IgD-negative memory B cell (primary cell): ENCODE results near the gene THAP4. TPM values are rescaled to one million over a fixed set of nuclear protein-coding genes. Genes with fewer than 3 reads are reported as not detected.
"Not testable (repeated sequence)": the region's sequence is repeated elsewhere in the genome, so short reads cannot be mapped to it uniquely, and the experiment has no call there.

Experiments
- H3K27ac Mint-ChIP-seq, 3 donors: one replicate each; pipeline ENCODE4 v1.8.0; 2020 to 2022; ENCODE audit warnings: mild to moderate bottlenecking in 3 of 3, mixed read lengths in 3 of 3, moderate library complexity in 1 of 3
- H3K27me3 Mint-ChIP-seq: one replicate; pipeline ENCODE4 v1.8.0; 2021; ENCODE audit warnings: mixed read lengths
- H3K36me3 Mint-ChIP-seq: one replicate; pipeline ENCODE4 v1.8.0; 2020; ENCODE audit warnings: mild to moderate bottlenecking, mixed read lengths
- H3K4me1 Mint-ChIP-seq, 3 donors: one replicate each; pipeline ENCODE4 v1.8.0; 2020 to 2022; ENCODE audit warnings: mixed read lengths in 3 of 3, mild to moderate bottlenecking in 1 of 3
- H3K4me3 Mint-ChIP-seq, 4 donors: one replicate each; pipeline ENCODE4 v1.8.0; 2020 to 2022; ENCODE audit warnings: mild to moderate bottlenecking in 4 of 4, mixed read lengths in 4 of 4, moderate library complexity in 3 of 4
- H3K9me3 Mint-ChIP-seq, 3 donors: one replicate each; pipeline ENCODE4 v1.8.0; 2020 to 2021; ENCODE audit warnings: mixed read lengths in 3 of 3, mild to moderate bottlenecking in 1 of 3
- polyA plus RNA-seq: library from polyadenylated mRNA; unstranded; fragments of 300-500 nt; fragmentation: Illumina TruSeq; gene quantifications from one replicate; pipeline ENCODE4 v1.2.3, GENCODE V29; 2021

THAP4 gene
- polyA plus RNA-seq, 1 donor from 2014 or later: 39.6 TPM

GRCh38 chr2:241671457-241672240, 34.7 kb upstream of the THAP4 start:
- Mint-ChIP-seq H3K4me1 (no peaks in the 10 kb centered on the region), H3K36me3 (peaks cover 3% of the 10 kb centered on the region), H3K27ac (no peak overlapping the region), H3K4me3 (no peak overlapping the region), H3K27me3 (no peaks in the 10 kb centered on the region), H3K9me3 (no peaks in the 10 kb centered on the region)

GRCh38 chr2:241670333-241671110, 33.6 kb upstream of the THAP4 start:
- Mint-ChIP-seq H3K27ac (peak overlapping the region in 2 of 3 donors; percentile 31 to 43), H3K4me3 (no peak overlapping the region), H3K9me3 (no peaks in the 10 kb centered on the region), H3K27me3 (no peaks in the 10 kb centered on the region), H3K4me1 (peaks cover 0 to 2% (median 0%) of the 10 kb centered on the region in 3 donors), H3K36me3 (peaks cover 3% of the 10 kb centered on the region)

GRCh38 chr2:241668839-241669238, 31.9 kb upstream of the THAP4 start:
- H3K9me3 Mint-ChIP-seq: no peaks in the 10 kb centered on the region
- peaks cover 3% of the 10 kb centered on the region for H3K36me3 Mint-ChIP-seq
- no peak overlapping the region for H3K4me3 Mint-ChIP-seq
- H3K4me1 Mint-ChIP-seq: peaks cover 0 to 2% (median 0%) of the 10 kb centered on the region in 3 donors
- H3K27ac Mint-ChIP-seq: peak overlapping the region in 1 of 3 donors; percentile 53
- H3K27me3 Mint-ChIP-seq: no peaks in the 10 kb centered on the region

GRCh38 chr2:241668354-241668753, 31.4 kb upstream of the THAP4 start:
- peak overlapping the region in 1 of 3 donors; percentile 53 for H3K27ac Mint-ChIP-seq
- no peaks in the 10 kb centered on the region for H3K9me3 Mint-ChIP-seq
- H3K4me3 Mint-ChIP-seq: no peak overlapping the region
- H3K36me3 Mint-ChIP-seq: peaks cover 4% of the 10 kb centered on the region
- peaks cover 0 to 2% (median 0%) of the 10 kb centered on the region in 3 donors for H3K4me1 Mint-ChIP-seq
- no peaks in the 10 kb centered on the region for H3K27me3 Mint-ChIP-seq

GRCh38 chr2:241666627-241667400, 29.9 kb upstream of the THAP4 start:
- no peak overlapping the region for H3K4me3 Mint-ChIP-seq
- H3K27ac Mint-ChIP-seq: no peak overlapping the region
- no peaks in the 10 kb centered on the region for H3K9me3 Mint-ChIP-seq
- H3K4me1 Mint-ChIP-seq: peaks cover 0 to 2% (median 0%) of the 10 kb centered on the region in 3 donors
- peaks cover 4% of the 10 kb centered on the region for H3K36me3 Mint-ChIP-seq
- H3K27me3 Mint-ChIP-seq: no peaks in the 10 kb centered on the region

GRCh38 chr2:241665731-241666440, 28.9 kb upstream of the THAP4 start:
- peaks cover 4% of the 10 kb centered on the region for H3K36me3 Mint-ChIP-seq
- H3K27ac Mint-ChIP-seq: peak overlapping the region in 1 of 3 donors; percentile 50
- H3K27me3 Mint-ChIP-seq: no peaks in the 10 kb centered on the region
- no peak overlapping the region for H3K4me3 Mint-ChIP-seq
- H3K4me1 Mint-ChIP-seq: peaks cover 0 to 2% (median 0%) of the 10 kb centered on the region in 3 donors
- no peaks in the 10 kb centered on the region for H3K9me3 Mint-ChIP-seq

GRCh38 chr2:241662731-241663130, 25.8 kb upstream of the THAP4 start:
- not testable (repeated sequence) for H3K27ac Mint-ChIP-seq, H3K4me3 Mint-ChIP-seq, H3K27me3 Mint-ChIP-seq, H3K36me3 Mint-ChIP-seq, H3K4me1 Mint-ChIP-seq, H3K9me3 Mint-ChIP-seq

GRCh38 chr2:241660593-241661213, 23.7 kb upstream of the THAP4 start:
- Mint-ChIP-seq H3K4me3 (peak overlapping the region in 1 of 4 donors; percentile 45), H3K36me3 (peaks cover 8% of the 10 kb centered on the region), H3K9me3 (no peaks in the 10 kb centered on the region), H3K27ac (no peak overlapping the region), H3K27me3 (no peaks in the 10 kb centered on the region), H3K4me1 (peaks cover 0 to 1% (median 0%) of the 10 kb centered on the region in 3 donors)

GRCh38 chr2:241659150-241659739, 22.3 kb upstream of the THAP4 start:
- H3K4me3 Mint-ChIP-seq: no peak overlapping the region
- H3K27ac Mint-ChIP-seq: peak overlapping the region in 2 of 3 donors; percentile 9 to 39
- H3K27me3 Mint-ChIP-seq: no peaks in the 10 kb centered on the region
- H3K4me1 Mint-ChIP-seq: no peaks in the 10 kb centered on the region
- H3K9me3 Mint-ChIP-seq: no peaks in the 10 kb centered on the region
- peaks cover 8% of the 10 kb centered on the region for H3K36me3 Mint-ChIP-seq

- Mint-ChIP-seq H3K27ac (no peak overlapping the region), H3K36me3 (peaks cover 6% of the 10 kb centered on the region), H3K4me1 (no peaks in the 10 kb centered on the region), H3K4me3 (no peak overlapping the region), H3K27me3 (no peaks in the 10 kb centered on the region), H3K9me3 (no peaks in the 10 kb centered on the region)
Measured at GRCh38 chr2:241658296-241658695, 21.3 kb upstream of the THAP4 start.

- Mint-ChIP-seq H3K27me3 (no peaks in the 10 kb centered on the region), H3K4me1 (no peaks in the 10 kb centered on the region), H3K36me3 (peaks cover 6% of the 10 kb centered on the region), H3K9me3 (no peaks in the 10 kb centered on the region), H3K27ac (no peak overlapping the region), H3K4me3 (no peak overlapping the region)
Measured at GRCh38 chr2:241657786-241658254, 20.9 kb upstream of the THAP4 start.

GRCh38 chr2:241656190-241656741, 19.3 kb upstream of the THAP4 start:
- Mint-ChIP-seq H3K4me1 (no peaks in the 10 kb centered on the region), H3K9me3 (no peaks in the 10 kb centered on the region), H3K36me3 (peaks cover 8% of the 10 kb centered on the region), H3K27ac (no peak overlapping the region), H3K27me3 (no peaks in the 10 kb centered on the region), H3K4me3 (no peak overlapping the region)

- no peaks in the 10 kb centered on the region for H3K27me3 Mint-ChIP-seq
- peak overlapping the region in 1 of 3 donors; percentile 17 for H3K27ac Mint-ChIP-seq
Measured at GRCh38 chr2:241655516-241656189, 18.7 kb upstream of the THAP4 start.

More at GRCh38 chr2:241655516-241656189, 18.7 kb upstream of the THAP4 start:
- H3K4me1 Mint-ChIP-seq: no peaks in the 10 kb centered on the region
- peaks cover 8% of the 10 kb centered on the region for H3K36me3 Mint-ChIP-seq
- no peak overlapping the region for H3K4me3 Mint-ChIP-seq
- H3K9me3 Mint-ChIP-seq: no peaks in the 10 kb centered on the region
